Fibroblast of mammary gland (primary cell): Measurements from ENCODE around the gene IDH2.

Experiments used
- DNase-seq: peaks from one replicate; pipeline ENCODE4 v3.0.0-alpha.2; 2010; ENCODE audit warnings: low read depth
- H3K4me3 ChIP-seq: 2 replicates; pipeline ENCODE4 v1.5.1; 2011; ENCODE audit warnings: low read depth, mild to moderate bottlenecking, low read length, moderate library complexity; ENCODE audit not compliant: control insufficient read depth
- TF ChIP-seq, protein P1 (sequence below): conservative IDR thresholded peaks from 2 replicates; pipeline ENCODE4 v1.5.1; 2011; ENCODE audit warnings: low read depth, low read length, inconsistent platforms; ENCODE audit not compliant: control insufficient read depth, insufficient read depth

Gene IDH2

GRCh38 chr15:90063770-90064247, 38.5 kb downstream of the IDH2 start:
- TF ChIP-seq, protein P1, sequence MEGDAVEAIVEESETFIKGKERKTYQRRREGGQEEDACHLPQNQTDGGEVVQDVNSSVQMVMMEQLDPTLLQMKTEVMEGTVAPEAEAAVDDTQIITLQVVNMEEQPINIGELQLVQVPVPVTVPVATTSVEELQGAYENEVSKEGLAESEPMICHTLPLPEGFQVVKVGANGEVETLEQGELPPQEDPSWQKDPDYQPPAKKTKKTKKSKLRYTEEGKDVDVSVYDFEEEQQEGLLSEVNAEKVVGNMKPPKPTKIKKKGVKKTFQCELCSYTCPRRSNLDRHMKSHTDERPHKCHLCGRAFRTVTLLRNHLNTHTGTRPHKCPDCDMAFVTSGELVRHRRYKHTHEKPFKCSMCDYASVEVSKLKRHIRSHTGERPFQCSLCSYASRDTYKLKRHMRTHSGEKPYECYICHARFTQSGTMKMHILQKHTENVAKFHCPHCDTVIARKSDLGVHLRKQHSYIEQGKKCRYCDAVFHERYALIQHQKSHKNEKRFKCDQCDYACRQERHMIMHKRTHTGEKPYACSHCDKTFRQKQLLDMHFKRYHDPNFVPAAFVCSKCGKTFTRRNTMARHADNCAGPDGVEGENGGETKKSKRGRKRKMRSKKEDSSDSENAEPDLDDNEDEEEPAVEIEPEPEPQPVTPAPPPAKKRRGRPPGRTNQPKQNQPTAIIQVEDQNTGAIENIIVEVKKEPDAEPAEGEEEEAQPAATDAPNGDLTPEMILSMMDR: no peak
- peak; percentile 10 for DNase-seq
- H3K4me3 ChIP-seq: no peak overlapping the region

DNA sequence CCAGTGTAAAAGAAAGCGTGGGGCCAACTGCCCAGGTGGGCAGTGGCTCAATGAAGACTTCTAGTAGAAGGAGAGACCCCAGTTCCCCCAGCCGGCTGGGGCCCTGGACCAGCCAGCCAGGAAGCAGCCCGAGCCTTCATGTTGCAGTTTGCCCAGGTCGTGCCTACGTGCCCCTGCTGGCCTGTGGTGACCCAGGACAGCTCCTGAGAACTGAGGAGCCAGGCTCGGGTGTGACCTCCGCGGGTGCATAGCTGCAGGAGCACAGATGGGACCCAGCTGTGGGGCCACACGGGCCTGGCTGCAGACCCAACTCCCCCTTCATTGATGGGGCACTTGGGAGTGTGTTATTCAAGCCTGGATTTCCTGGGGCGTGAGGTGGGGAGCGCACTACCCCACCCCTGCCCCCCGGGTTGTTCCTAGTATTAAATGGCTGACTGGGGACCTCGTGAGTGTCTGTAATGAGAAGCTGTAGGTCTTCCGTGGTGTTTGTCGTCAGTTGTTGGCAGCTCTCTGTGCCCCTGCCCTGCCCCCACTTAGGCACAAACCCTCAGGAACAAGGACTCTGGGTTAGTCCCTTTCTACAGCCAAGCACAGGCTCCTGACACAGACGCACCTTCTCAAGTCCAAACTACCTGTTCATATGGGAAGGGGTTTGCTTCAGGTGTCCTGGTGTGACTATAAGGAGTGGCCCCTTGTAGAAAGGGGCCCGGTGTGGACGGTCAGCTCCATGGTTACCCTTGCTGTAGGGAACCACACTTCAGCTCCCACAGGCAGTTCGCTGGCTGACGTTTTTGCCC, 39.1 kb downstream of the IDH2 start:
- TF ChIP-seq, protein P1: no peak
- no peak overlapping the region for H3K4me3 ChIP-seq
- no peak for DNase-seq

GRCh38 chr15:90062462-90062932, 39.8 kb downstream of the IDH2 start:
- no peak for DNase-seq
- no peak overlapping the region for H3K4me3 ChIP-seq
- TF ChIP-seq, protein P1: no peak

GRCh38 chr15:90062023-90062442, 40.2 kb downstream of the IDH2 start:
- TF ChIP-seq, protein P1: no peak
- no peak for DNase-seq
- no peak overlapping the region for H3K4me3 ChIP-seq

- DNase-seq: peak; percentile 21
- TF ChIP-seq, protein P1: no peak
- H3K4me3 ChIP-seq: no peak overlapping the region
Measured at GRCh38 chr15:90060797-90061196, 41.5 kb downstream of the IDH2 start.

- TF ChIP-seq, protein P1: no peak
- no peak overlapping the region for H3K4me3 ChIP-seq
- no peak for DNase-seq
Measured at GRCh38 chr15:90059208-90059985, 42.9 kb downstream of the IDH2 start.
